H1 (cell line): ENCODE measurements around the gene GTPBP1. TPM values are rescaled to one million over a fixed set of nuclear protein-coding genes. Genes with fewer than 3 reads are reported as not detected.

Experiments
- CTCF ChIA-PET: fragments of 300-600 bp; sonication (Branson Sonifier 250); formaldehyde crosslinking; loops from one replicate; lab custom pipeline; 2021; ENCODE audit not compliant: partially characterized antibody; lab: Charles Lee
- POLR2A ChIA-PET: fragments of 300-600 bp; sonication (Branson Sonifier 250); formaldehyde crosslinking; loops from one replicate; lab custom pipeline; 2021; ENCODE audit warnings: inconsistent platforms; ENCODE audit not compliant: partially characterized antibody; lab: Charles Lee
- DNase-seq, 2 experiments: peaks; one replicate each; pipeline versions ENCODE4 v3.0.0 to v3.0.0-alpha.2; 2010 to 2022; ENCODE audit warnings: low spot score in 2 of 2, low read depth in 1 of 2, mixed read lengths in 1 of 2
- FAIRE-seq: peaks from 2 replicates; lab custom pipeline; 2011; peaks lifted over from hg19 to GRCh38; lab: Jason Lieb, UNC
- H2AFZ ChIP-seq: 2 replicates; pipeline ENCODE4 v1.8.1; 2012; ENCODE audit warnings: low read length, inconsistent platforms
- H2AK5ac ChIP-seq: 2 replicates; pipeline ENCODE4 v1.6.1; 2013; ENCODE audit warnings: low read depth, low read length
- H2BK120ac ChIP-seq: replicated peaks from 2 replicates; pipeline ENCODE3; 2013; ENCODE audit warnings: low read depth, low read length, inconsistent platforms
- H2BK12ac ChIP-seq: 2 replicates; pipeline ENCODE4 v1.6.1; 2013; ENCODE audit warnings: low read depth, low read length
- H2BK15ac ChIP-seq: 2 replicates; pipeline ENCODE4 v1.6.1; 2013; ENCODE audit warnings: low read length
- H2BK20ac ChIP-seq: 2 replicates; pipeline ENCODE4 v1.6.1; 2013; ENCODE audit warnings: low read length
- H2BK5ac ChIP-seq: 2 replicates; pipeline ENCODE4 v1.6.1; 2013; ENCODE audit warnings: low read depth, low read length
- H3K14ac ChIP-seq: 2 replicates; pipeline ENCODE4 v1.6.1; 2013; ENCODE audit warnings: inconsistent platforms; ENCODE audit not compliant: insufficient read length
- H3K18ac ChIP-seq: 2 replicates; pipeline ENCODE4 v1.6.1; 2013; ENCODE audit warnings: low read length; ENCODE audit errors: extremely low read depth
- H3K23ac ChIP-seq: 2 replicates; pipeline ENCODE4 v1.6.1; 2013; ENCODE audit warnings: inconsistent platforms; ENCODE audit not compliant: insufficient read length
- H3K23me2 ChIP-seq: 2 replicates; pipeline ENCODE4 v1.6.1; 2013; ENCODE audit warnings: low read depth, low read length
- H3K27ac ChIP-seq: 2 replicates; pipeline ENCODE4 v1.6.1; 2011; ENCODE audit warnings: low read depth, low read length, inconsistent platforms
- H3K27me3 ChIP-seq, 4 experiments: replicated peaks in 1 of 4; 1 replicate in 1 of 4; 2 replicates in 3 of 4; pipeline versions ENCODE4 v1.6.1 to v1.8.1; 2011 to 2013; ENCODE audit warnings: low read length in 3 of 4, mild to moderate bottlenecking in 3 of 4, inconsistent platforms in 2 of 4, mixed read lengths in 2 of 4, moderate library complexity in 1 of 4; ENCODE audit not compliant: control insufficient read depth in 3 of 4, insufficient read depth in 3 of 4; ENCODE audit errors: extremely low read depth in 1 of 4
- H3K36me3 ChIP-seq, 4 experiments: 2 replicates each; pipeline versions ENCODE4 v1.6.1 to v1.8.1; 2011 to 2013; ENCODE audit warnings: mild to moderate bottlenecking in 4 of 4, low read length in 3 of 4, moderate library complexity in 2 of 4, control low read depth in 1 of 4, inconsistent platforms in 1 of 4; ENCODE audit not compliant: insufficient read depth in 4 of 4, control insufficient read depth in 2 of 4
- H3K4ac ChIP-seq: replicated peaks from 2 replicates; pipeline ENCODE3; 2013; ENCODE audit warnings: low read length, low read depth, mixed read lengths, inconsistent platforms; ENCODE audit not compliant: insufficient read length
- H3K4me1 ChIP-seq, 4 experiments: replicated peaks in 1 of 4; 1 replicate in 1 of 4; 2 replicates in 3 of 4; pipeline versions ENCODE4 v1.6.1 to v1.8.1; 2011 to 2013; ENCODE audit warnings: low read length in 3 of 4, inconsistent platforms in 2 of 4, mixed read lengths in 1 of 4; ENCODE audit not compliant: insufficient read depth in 4 of 4, control insufficient read depth in 3 of 4
- H3K4me2 ChIP-seq, 2 experiments: 2 replicates each; pipeline versions ENCODE4 v1.6.1 to v1.8.1; 2011 to 2013; ENCODE audit warnings: low read depth in 2 of 2, low read length in 2 of 2, control low read depth in 1 of 2, inconsistent platforms in 1 of 2, mild to moderate bottlenecking in 1 of 2; ENCODE audit not compliant: insufficient read depth in 1 of 2
- H3K4me3 ChIP-seq, 4 experiments: fragments of 200-600, 300-600 bp in 1 of 4; sonication (generic), shearing (Covaris generic), sonication (Bioruptor Twin) in 1 of 4; 2 replicates each; pipeline versions ENCODE4 v1.5.1 to v1.8.1; 2011 to 2016; ENCODE audit warnings: low read length in 4 of 4, low read depth in 3 of 4, control low read depth in 2 of 4, inconsistent platforms in 2 of 4, mild to moderate bottlenecking in 2 of 4, mixed read lengths in 1 of 4, moderate library complexity in 1 of 4; ENCODE audit not compliant: insufficient read depth in 2 of 4; ENCODE audit errors: extremely low read depth in 1 of 4
- H3K56ac ChIP-seq: replicated peaks from 2 replicates; pipeline ENCODE3; 2013; ENCODE audit warnings: low read depth, mild to moderate bottlenecking, mixed read lengths, low read length, inconsistent platforms; ENCODE audit not compliant: insufficient read length
- H3K79me1 ChIP-seq: 2 replicates; pipeline ENCODE4 v1.6.1; 2013; ENCODE audit warnings: low read depth, low read length, control low read depth
- H3K79me2 ChIP-seq, 2 experiments: 2 replicates each; pipeline versions ENCODE4 v1.6.1 to v1.8.1; 2012 to 2013; ENCODE audit warnings: low read length in 2 of 2, mild to moderate bottlenecking in 2 of 2, inconsistent platforms in 1 of 2; ENCODE audit not compliant: insufficient read depth in 2 of 2, control insufficient read depth in 1 of 2
- H3K9ac ChIP-seq, 4 experiments: replicated peaks in 1 of 4; 1 replicate in 1 of 4; 2 replicates in 3 of 4; pipeline versions ENCODE4 v1.6.1 to v1.8.1; 2011 to 2013; ENCODE audit warnings: low read depth in 3 of 4, low read length in 3 of 4, control low read depth in 2 of 4, mild to moderate bottlenecking in 2 of 4, moderate library complexity in 2 of 4, inconsistent platforms in 1 of 4; ENCODE audit errors: extremely low read depth in 1 of 4
- H3K9me3 ChIP-seq, 2 experiments: 2 replicates each; pipeline versions ENCODE4 v1.6.1 to v1.8.1; 2012 to 2013; ENCODE audit warnings: mild to moderate bottlenecking in 2 of 2, moderate library complexity in 2 of 2, control low read depth in 1 of 2, inconsistent platforms in 1 of 2, low read depth in 1 of 2, low read length in 1 of 2, mixed read lengths in 1 of 2; ENCODE audit not compliant: insufficient read depth in 2 of 2
- H4K20me1 ChIP-seq, 2 experiments: replicated peaks in 1 of 2; 2 replicates each; pipeline versions ENCODE3 to v1.8.1; 2011 to 2013; ENCODE audit warnings: inconsistent platforms in 2 of 2, low read length in 2 of 2, mild to moderate bottlenecking in 1 of 2; ENCODE audit not compliant: insufficient read depth in 2 of 2, control insufficient read depth in 1 of 2
- H4K5ac ChIP-seq: 2 replicates; pipeline ENCODE4 v1.6.1; 2013; ENCODE audit warnings: low read length, low read depth, mixed read lengths, inconsistent platforms; ENCODE audit not compliant: insufficient read length
- H4K8ac ChIP-seq: 2 replicates; pipeline ENCODE4 v1.8.0; 2013; ENCODE audit warnings: mild to moderate bottlenecking, moderate library complexity, low read length, inconsistent platforms; ENCODE audit not compliant: insufficient read depth; ENCODE audit errors: extremely low read depth
- H4K91ac ChIP-seq: replicated peaks from 2 replicates; pipeline ENCODE3; 2013; ENCODE audit warnings: low read length, mixed read lengths, inconsistent platforms; ENCODE audit not compliant: insufficient read length
- MAFK ChIP-seq: IDR thresholded peaks from 2 replicates; pipeline ENCODE4 v1.6.1; 2012; ENCODE audit warnings: low read depth, mild to moderate bottlenecking, improper control_type of control experiment, low read length
- POLR2AphosphoS5 ChIP-seq: IDR thresholded peaks from 2 replicates; pipeline ENCODE4 v1.6.1; 2011; ENCODE audit warnings: low read depth, low read length
- SIN3A ChIP-seq, 2 experiments: IDR thresholded peaks in 1 of 2; conservative IDR thresholded peaks in 1 of 2; 2 replicates each; pipeline ENCODE4 v1.6.1; 2011 to 2012; ENCODE audit warnings: low read length in 2 of 2, improper control_type of control experiment in 1 of 2, low read depth in 1 of 2, mild to moderate bottlenecking in 1 of 2
- WGBS, 2 experiments: shearing (Covaris generic) in 1 of 2; methylation state at CpG; one replicate each; pipeline versions ENCODE4 v1.1.6 to v1.1.7; 2013 to 2015; ENCODE audit warnings: low lambda C conversion rate in 2 of 2, mixed read lengths in 2 of 2, inconsistent platforms in 1 of 2, low coverage in 1 of 2, missing lambda C conversion rate in 1 of 2; ENCODE audit not compliant: insufficient replicate concordance in 2 of 2, insufficient coverage in 1 of 2, insufficient read length in 1 of 2; ENCODE audit errors: extremely low coverage in 1 of 2, missing lambda C conversion rate in 1 of 2; 5-methylcytosine and 5-hydroxymethylcytosine counted together
- polyA plus RNA-seq, 7 experiments: library from polyadenylated mRNA; depleted of rRNA in 3 of 7; stranded (reverse) in 5 of 7; unstranded in 2 of 7; fragments of >200 nt in 5 of 7; fragments of 200-250 nt in 2 of 7; gene quantifications; 1 replicate in 5 of 7; 2 replicates in 1 of 7; 4 replicates in 1 of 7; pipeline versions ENCODE4 v1.2.1 to v1.2.3, GENCODE V29; 2011 to 2013; ENCODE audit warnings: missing spikeins in 2 of 7, mixed read lengths in 2 of 7
- total RNA-seq: library from RNA; stranded (reverse); fragmentation: NEBNext Ultra II Directional; extraction: Animal tissue kit (Norgen Biotek cat#: 25700); gene quantifications from 2 replicates; pipeline ENCODE4 v1.2.1, GENCODE V29; 2021

Gene GTPBP1
- total and polyA plus RNA-seq, 2 of the 8 experiments (the other 6 are each of a cell fraction or from before 2014, with no cell fraction given) = 53.1 to 91.8 TPM

DNA sequence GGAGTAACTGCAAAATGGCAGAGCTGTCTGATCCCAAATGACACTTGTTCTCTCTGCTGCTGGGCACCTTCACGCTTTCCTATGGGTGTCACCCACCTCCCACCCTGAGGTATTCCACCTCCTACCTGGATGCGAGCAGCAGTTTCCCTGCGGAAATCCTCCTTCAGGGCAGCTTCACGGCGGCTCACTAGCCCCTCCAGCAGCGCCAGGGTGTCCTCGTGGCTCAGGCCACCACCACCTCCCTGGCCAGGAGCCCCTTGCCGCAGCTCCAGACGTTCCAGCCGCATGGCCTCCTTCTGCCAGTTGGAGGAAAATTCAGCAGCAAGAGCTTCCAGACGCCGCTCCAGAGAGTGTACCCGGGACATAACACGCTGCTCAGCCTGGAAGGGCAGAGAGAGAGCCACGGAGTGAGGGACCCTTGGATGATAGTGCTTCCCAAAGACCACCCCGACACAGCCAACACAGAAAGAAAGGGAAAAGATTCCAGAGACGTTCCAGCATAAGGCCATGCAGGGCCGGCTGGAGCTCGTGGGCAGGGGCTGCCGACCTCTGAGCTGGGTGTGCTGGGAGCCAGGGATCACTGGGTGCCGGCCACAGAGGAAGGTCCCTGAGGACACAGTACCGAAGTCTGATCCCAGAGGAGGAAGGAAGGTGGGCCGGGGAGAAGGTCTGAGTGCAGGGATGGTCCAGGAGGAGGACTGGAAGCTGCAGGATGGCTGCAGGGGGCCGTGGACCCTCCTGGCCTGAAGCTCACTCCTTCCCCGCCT is 36.6 kb downstream of the GTPBP1 start:
- no peak for FAIRE-seq
- Histone ChIP-seq H3K23me2 (no peaks in the 10 kb centered on the region), H3K4me2 (no peak overlapping the region), H3K9ac (no peak overlapping the region), H2BK12ac (no peak overlapping the region), H3K79me1 (no peaks in the 10 kb centered on the region), H3K27ac (no peak overlapping the region), H3K14ac (no peak overlapping the region), H3K56ac (no peak overlapping the region), H3K36me3 (peaks cover 0 to 12% (median 8%) of the 10 kb centered on the region in 4 experiments; a peak in 2 of 8 replicates), H2BK5ac (no peak overlapping the region), H3K27me3 (no peaks in the 10 kb centered on the region), H3K79me2 (no peaks in the 10 kb centered on the region), H3K23ac (no peak overlapping the region), H4K91ac (no peak overlapping the region), H4K8ac (no peak overlapping the region; the same call in 1 of the 2 replicates), H4K5ac (no peak overlapping the region), H3K4ac (no peak overlapping the region), H2BK20ac (no peak overlapping the region), H3K4me3 (no peak overlapping the region), H3K4me1 (no peaks in the 10 kb centered on the region), H3K18ac (no peak overlapping the region), H3K9me3 (no peaks in the 10 kb centered on the region), H2BK15ac (no peak overlapping the region), H2AFZ (no peak overlapping the region), H2BK120ac (no peak overlapping the region), H4K20me1 (peaks cover 0 to 7% of the 10 kb centered on the region in 2 experiments), H2AK5ac (no peak overlapping the region)
- DNase-seq = no peak
- 89% methylated on average over 25 of the region's 25 CpGs; no CpG with 5 or more reads in 1 of the 2 experiments for WGBS, 2 experiments
- TF ChIP-seq SIN3A (conservative IDR thresholded peaks at IDR 0.05 in 1 of 2, IDR thresholded peaks at IDR 0.05 in 1 of 2; ENCODE audit: low read depth in 1 of 2, low read length in 2 of 2) = no peak
- 0 out of 2 replicates have a peak, but pooled peaks have one; percentile 14 for TF ChIP-seq POLR2AphosphoS5
- no peak for TF ChIP-seq MAFK
- POLR2A ChIA-PET = interaction anchor here (0.6 to 13.2 kb wide), 10 partner anchors 8 to 101 kb away, joined by 3 to 112 read pairs (median 4); partner anchors contain the start of gene SUN2
- CTCF ChIA-PET = interaction anchor here (0.5 to 4.4 kb wide), 7 partner anchors 9 to 253 kb away, joined by 3 to 29 read pairs (median 11); no protein-coding TSS in a partner anchor
